Calu3 (cell line): Measurements from ENCODE around the gene CTXND1. TPM values are rescaled to one million over a fixed set of nuclear protein-coding genes. Genes with fewer than 3 reads are reported as not detected.

Experiments used
- BruUV-seq: library from RNA; stranded (reverse); fragments of 400-500 nt; replicated peaks from 2 replicates; lab custom pipeline; 2021; lab: Mats Ljungman, UMichigan
- CTCF ChIA-PET: fragments of 300-600 bp; sonication (Branson Sonifier 250); formaldehyde crosslinking; loops from one replicate; lab custom pipeline; 2022; ENCODE audit warnings: antibody characterized with exemption; lab: Charles Lee
- DNase-seq: peaks from one replicate; pipeline ENCODE4 v3.0.0; 2022
- H3K27ac Mint-ChIP-seq: one replicate; pipeline ENCODE4 v1.8.0; 2022; ENCODE audit warnings: mixed read lengths; ENCODE audit not compliant: unreplicated experiment
- H3K27me3 Mint-ChIP-seq: one replicate; pipeline ENCODE4 v1.8.0; 2022; ENCODE audit warnings: mixed read lengths; ENCODE audit not compliant: unreplicated experiment
- H3K36me3 Mint-ChIP-seq: one replicate; pipeline ENCODE4 v1.8.0; 2022; ENCODE audit warnings: mild to moderate bottlenecking, moderate library complexity, mixed read lengths; ENCODE audit not compliant: insufficient read depth, unreplicated experiment
- H3K4me1 Mint-ChIP-seq: one replicate; pipeline ENCODE4 v1.8.0; 2022; ENCODE audit warnings: mild to moderate bottlenecking, low read depth, mixed read lengths; ENCODE audit not compliant: unreplicated experiment
- H3K4me3 Mint-ChIP-seq: one replicate; pipeline ENCODE4 v1.8.0; 2022; ENCODE audit warnings: mild to moderate bottlenecking, low read depth, moderate library complexity, mixed read lengths; ENCODE audit not compliant: unreplicated experiment
- H3K9me3 Mint-ChIP-seq: one replicate; pipeline ENCODE4 v1.8.0; 2022; ENCODE audit warnings: low read depth, mixed read lengths; ENCODE audit not compliant: unreplicated experiment
- intact Hi-C: fragments of 100-400 bp; cut with micrococcal nuclease; formaldehyde crosslinking; loops from one replicate; pipeline ENCODE4 v1.10.0; 2022; ENCODE audit not compliant: unreplicated experiment
- total RNA-seq: library from RNA; stranded (reverse); gene quantifications from 2 replicates; pipeline ENCODE4 v1.2.3, GENCODE V29; 2022
- TF ChIP-seq, protein P1 (sequence below): fragments of 200-600 bp; IDR thresholded peaks from one replicate; pipeline ENCODE4 v1.8.0; 2022; ENCODE audit warnings: antibody characterized with exemption; ENCODE audit not compliant: unreplicated experiment

CTXND1 gene
- total RNA-seq, 1 experiment from 2014 or later, result not detected

DNA sequence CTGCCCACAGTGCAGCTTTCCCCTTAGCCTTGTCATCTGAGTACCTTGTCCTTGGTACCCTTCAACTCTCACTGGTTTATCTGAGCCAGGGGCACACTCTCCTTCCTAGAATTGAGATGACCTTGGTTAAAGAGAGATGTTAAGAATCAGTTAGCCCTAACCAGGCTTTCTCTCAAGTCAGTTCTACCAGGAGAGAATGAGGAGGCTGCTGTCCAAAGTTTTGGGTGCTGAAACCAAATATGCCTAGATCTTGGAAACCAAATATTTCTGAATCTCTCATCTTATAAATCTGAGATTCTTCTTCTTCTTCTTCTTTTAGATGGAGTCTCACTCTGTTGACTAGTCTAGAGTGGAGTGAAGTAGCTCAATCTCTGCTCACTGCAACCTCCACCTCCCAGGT, 12.0 kb upstream of the CTXND1 start:
- TF ChIP-seq, protein P1, sequence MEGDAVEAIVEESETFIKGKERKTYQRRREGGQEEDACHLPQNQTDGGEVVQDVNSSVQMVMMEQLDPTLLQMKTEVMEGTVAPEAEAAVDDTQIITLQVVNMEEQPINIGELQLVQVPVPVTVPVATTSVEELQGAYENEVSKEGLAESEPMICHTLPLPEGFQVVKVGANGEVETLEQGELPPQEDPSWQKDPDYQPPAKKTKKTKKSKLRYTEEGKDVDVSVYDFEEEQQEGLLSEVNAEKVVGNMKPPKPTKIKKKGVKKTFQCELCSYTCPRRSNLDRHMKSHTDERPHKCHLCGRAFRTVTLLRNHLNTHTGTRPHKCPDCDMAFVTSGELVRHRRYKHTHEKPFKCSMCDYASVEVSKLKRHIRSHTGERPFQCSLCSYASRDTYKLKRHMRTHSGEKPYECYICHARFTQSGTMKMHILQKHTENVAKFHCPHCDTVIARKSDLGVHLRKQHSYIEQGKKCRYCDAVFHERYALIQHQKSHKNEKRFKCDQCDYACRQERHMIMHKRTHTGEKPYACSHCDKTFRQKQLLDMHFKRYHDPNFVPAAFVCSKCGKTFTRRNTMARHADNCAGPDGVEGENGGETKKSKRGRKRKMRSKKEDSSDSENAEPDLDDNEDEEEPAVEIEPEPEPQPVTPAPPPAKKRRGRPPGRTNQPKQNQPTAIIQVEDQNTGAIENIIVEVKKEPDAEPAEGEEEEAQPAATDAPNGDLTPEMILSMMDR, result no peak
- Mint-ChIP-seq H3K27me3 (peaks cover 94% of the 10 kb centered on the region), H3K9me3 (no peaks in the 10 kb centered on the region), H3K4me1 (no peaks in the 10 kb centered on the region), H3K27ac (no peak overlapping the region), H3K36me3 (no peaks in the 10 kb centered on the region), H3K4me3 (no peak overlapping the region)
- CTCF ChIA-PET, result no interaction called here
- no TSS peak for BruUV-seq
- intact Hi-C loops, result no loop called here
- no peak for DNase-seq

DNA sequence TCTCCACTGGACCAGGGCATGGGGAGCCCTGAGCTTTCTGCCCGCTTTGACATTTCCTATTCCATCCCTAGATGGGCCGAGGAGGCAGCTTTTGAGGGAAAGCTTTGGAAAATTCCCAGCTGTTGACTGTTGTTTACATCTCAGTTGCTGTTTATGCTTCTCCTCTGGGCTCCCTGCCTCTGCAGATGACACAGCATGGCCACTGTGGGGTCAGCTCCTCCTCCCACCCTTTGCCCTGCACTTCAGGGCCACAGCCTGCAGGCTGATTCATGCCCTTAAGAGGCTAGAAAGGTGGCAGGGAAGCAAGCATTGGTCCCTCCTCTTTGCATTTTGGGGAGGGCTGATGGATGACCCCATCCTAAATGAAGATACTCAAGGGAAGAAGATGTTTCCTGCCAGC, 8.5 kb upstream of the CTXND1 start:
- no TSS peak for BruUV-seq
- H3K27ac Mint-ChIP-seq, result no peak overlapping the region
- H3K36me3 Mint-ChIP-seq, result no peaks in the 10 kb centered on the region
- intact Hi-C loops, result no loop called here
- H3K4me3 Mint-ChIP-seq, result no peak overlapping the region
- CTCF ChIA-PET, result interaction anchor here (0.6 to 0.7 kb wide), 2 partner anchors 49 to 121 kb away, joined by 3 to 4 read pairs; no protein-coding TSS in a partner anchor
- TF ChIP-seq, protein P1, result no peak
- peaks cover 92% of the 10 kb centered on the region for H3K27me3 Mint-ChIP-seq
- H3K4me1 Mint-ChIP-seq, result no peaks in the 10 kb centered on the region
- DNase-seq, result no peak
- no peaks in the 10 kb centered on the region for H3K9me3 Mint-ChIP-seq

DNA sequence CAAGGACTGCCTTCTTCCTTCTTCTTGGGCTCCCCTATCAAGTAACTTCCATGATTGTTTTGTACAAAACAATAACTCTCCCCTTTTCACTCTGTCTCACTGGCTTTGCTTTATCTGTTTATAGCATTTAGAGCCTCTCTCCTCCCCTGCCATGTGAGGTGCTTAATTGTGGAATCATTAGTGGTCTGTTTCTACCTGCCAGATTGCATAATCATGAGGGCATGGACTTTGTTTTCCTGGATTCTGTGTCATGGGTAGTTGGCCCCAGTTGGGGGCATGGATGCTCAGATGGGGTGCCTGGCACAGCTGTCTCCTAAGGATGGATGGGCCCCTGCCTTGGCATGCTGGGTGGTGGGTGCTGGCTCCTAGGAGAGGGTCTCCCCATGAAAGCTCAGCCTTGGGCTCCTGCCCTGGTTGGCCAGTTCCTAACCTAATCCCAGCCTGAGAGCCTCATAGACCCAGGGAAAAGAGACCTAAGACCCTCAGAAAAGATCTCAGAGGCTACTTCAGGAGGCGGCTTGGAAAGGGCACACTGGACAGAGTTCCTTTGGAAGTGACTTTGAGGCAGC, 8.0 kb upstream of the CTXND1 start:
- DNase-seq, result no peak
- BruUV-seq, result no TSS peak

DNA sequence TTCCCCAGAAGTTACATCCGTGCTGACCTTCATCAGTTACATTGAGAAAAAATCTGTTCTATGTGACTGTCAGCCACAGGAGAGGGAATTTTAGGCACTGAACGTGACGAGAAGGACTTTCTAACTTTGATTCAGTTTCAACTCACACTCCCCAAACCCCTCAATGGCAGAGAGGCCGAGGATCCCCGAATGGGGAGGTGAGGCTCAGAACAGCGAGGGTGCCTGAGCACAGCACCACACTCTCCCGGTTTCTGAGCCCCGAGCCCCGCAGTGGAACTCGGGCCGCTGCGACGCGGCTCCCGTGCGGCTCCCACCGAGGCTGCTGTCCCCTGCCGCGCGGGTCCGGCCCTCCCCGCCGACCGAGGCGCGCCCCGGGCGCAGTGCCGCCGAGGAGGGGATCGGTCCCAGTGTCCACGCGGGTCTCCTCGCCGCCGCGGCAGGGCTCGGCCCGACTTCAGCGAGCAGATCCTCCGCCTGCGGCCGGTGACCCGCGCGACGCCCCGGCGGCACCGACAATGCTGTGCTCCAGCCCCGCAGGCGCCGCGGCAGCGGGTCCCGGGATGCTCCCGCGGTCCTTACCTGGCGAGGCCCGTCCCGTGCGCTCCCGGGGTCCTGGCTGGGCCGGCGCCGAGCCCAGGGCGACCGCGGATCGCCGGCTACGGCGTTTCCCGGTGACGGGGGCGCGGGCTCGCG, 439 bp downstream of the CTXND1 start:
- TF ChIP-seq, protein P1, result no peak
- Mint-ChIP-seq H3K9me3 (no peaks in the 10 kb centered on the region), H3K27ac (no peak overlapping the region), H3K4me1 (peaks cover 9% of the 10 kb centered on the region), H3K36me3 (no peaks in the 10 kb centered on the region), H3K27me3 (peaks cover 96% of the 10 kb centered on the region), H3K4me3 (peak overlapping the region; percentile 38)
- DNase-seq, result peak; percentile 8
- CTCF ChIA-PET, result interaction anchor here (0.7 kb wide), 1 partner anchor 820 kb away, joined by 4 read pairs; no protein-coding TSS in a partner anchor
- intact Hi-C loops, result no loop called here
- BruUV-seq, result no TSS peak

More for the DNA sequence above, 8.0 kb upstream of the CTXND1 start:
- no peaks in the 10 kb centered on the region for H3K36me3 Mint-ChIP-seq
- H3K9me3 Mint-ChIP-seq, result no peaks in the 10 kb centered on the region
- H3K4me3 Mint-ChIP-seq, result no peak overlapping the region
- TF ChIP-seq, protein P1, result no peak
- intact Hi-C loops, result no loop called here
- CTCF ChIA-PET, result interaction anchor here (0.7 kb wide), 1 partner anchor 120 kb away, joined by 4 read pairs; no protein-coding TSS in a partner anchor
- H3K4me1 Mint-ChIP-seq, result no peaks in the 10 kb centered on the region
- no peak overlapping the region for H3K27ac Mint-ChIP-seq
- peaks cover 91% of the 10 kb centered on the region for H3K27me3 Mint-ChIP-seq
